ENCODE results near the gene USP15. TPM values are rescaled to one million over a fixed set of nuclear protein-coding genes. Genes with fewer than 3 reads are reported as not detected.

The USP15 gene
- total and polyA plus RNA-seq, 2 of the 8 experiments (the other 6 are each of a cell fraction or from before 2014, with no cell fraction given) = 12.7 to 38.6 TPM

- CTCF ChIA-PET (ENCODE audit: partially characterized antibody) = no interaction called here
- H3K4me2 ChIP-seq (ENCODE audit: insufficient read depth in 1 of 2, low read depth in 2 of 2, low read length in 2 of 2) = no peak overlapping the region
- H3K4ac ChIP-seq (replicated peaks; ENCODE audit: insufficient read length, low read depth, low read length) = no peak overlapping the region
- H2AFZ ChIP-seq (ENCODE audit: low read length) = no peak overlapping the region
- H4K5ac ChIP-seq (ENCODE audit: insufficient read length, low read depth, low read length) = no peak overlapping the region
- H2BK120ac ChIP-seq (replicated peaks; ENCODE audit: low read depth, low read length) = no peak overlapping the region
- H3K9ac ChIP-seq (replicated peaks in 1 of 4; ENCODE audit: extremely low read depth in 1 of 4, low read depth in 3 of 4, low read length in 3 of 4) = no peak overlapping the region
- H2BK12ac ChIP-seq (ENCODE audit: low read depth, low read length) = no peak overlapping the region
- POLR2A ChIA-PET (ENCODE audit: partially characterized antibody) = no interaction called here
- H3K56ac ChIP-seq (replicated peaks; ENCODE audit: insufficient read length, low read depth, low read length) = no peak overlapping the region
- H3K36me3 ChIP-seq (ENCODE audit: control insufficient read depth in 2 of 4, insufficient read depth in 4 of 4, low read length in 3 of 4) = no peaks in the 10 kb centered on the region; a peak in 1 of 8 replicates
- H4K20me1 ChIP-seq (replicated peaks in 1 of 2; ENCODE audit: control insufficient read depth in 1 of 2, insufficient read depth in 2 of 2, low read length in 2 of 2) = no peaks in the 10 kb centered on the region
- H3K23me2 ChIP-seq (ENCODE audit: low read depth, low read length) = no peaks in the 10 kb centered on the region
- no peaks in the 10 kb centered on the region for H3K4me1 ChIP-seq (replicated peaks in 1 of 4; ENCODE audit: control insufficient read depth in 3 of 4, insufficient read depth in 4 of 4, low read length in 3 of 4)
- no peak for TF ChIP-seq RAD21 (IDR thresholded peaks at IDR 0.05 in 1 of 2, conservative IDR thresholded peaks at IDR 0.05 in 1 of 2; ENCODE audit: low read depth in 2 of 2, low read length in 2 of 2)
- H3K27me3 ChIP-seq (replicated peaks in 1 of 4; ENCODE audit: control insufficient read depth in 3 of 4, extremely low read depth in 1 of 4, insufficient read depth in 3 of 4, low read length in 3 of 4) = no peaks in the 10 kb centered on the region
- H2AK5ac ChIP-seq (ENCODE audit: low read depth, low read length) = no peak overlapping the region
- H3K4me3 ChIP-seq (ENCODE audit: extremely low read depth in 1 of 4, insufficient read depth in 2 of 4, low read depth in 3 of 4, low read length in 4 of 4) = no peak overlapping the region
- no peak overlapping the region for H2BK15ac ChIP-seq (ENCODE audit: low read length)
- no peak overlapping the region for H2BK20ac ChIP-seq (ENCODE audit: low read length)
- WGBS, 2 experiments (ENCODE audit: extremely low coverage in 1 of 2, insufficient coverage in 1 of 2, insufficient read length in 1 of 2, insufficient replicate concordance in 2 of 2, low coverage in 1 of 2, low lambda C conversion rate in 2 of 2, missing lambda C conversion rate in 1 of 2) = 98% methylated on average over 2 of the region's 2 CpGs; no CpG with 5 or more reads in 1 of the 2 experiments
- FAIRE-seq = no peak
- no peaks in the 10 kb centered on the region for H3K79me1 ChIP-seq (ENCODE audit: low read depth, low read length)
- no peaks in the 10 kb centered on the region for H3K9me3 ChIP-seq (ENCODE audit: insufficient read depth in 2 of 2, low read depth in 1 of 2, low read length in 1 of 2)
- DNase-seq (ENCODE audit: low read depth in 1 of 2, low spot score in 2 of 2) = no peak
- H3K23ac ChIP-seq (ENCODE audit: insufficient read length) = no peak overlapping the region
- H3K14ac ChIP-seq (ENCODE audit: insufficient read length) = no peak overlapping the region
- no peak overlapping the region for H3K18ac ChIP-seq (ENCODE audit: extremely low read depth, low read length)
- no peak overlapping the region for H3K27ac ChIP-seq (ENCODE audit: low read depth, low read length)
- H4K8ac ChIP-seq (ENCODE audit: extremely low read depth, insufficient read depth, low read length) = no peak overlapping the region
- no peaks in the 10 kb centered on the region for H3K79me2 ChIP-seq (ENCODE audit: control insufficient read depth in 1 of 2, insufficient read depth in 2 of 2, low read length in 2 of 2)
- no peak overlapping the region for H2BK5ac ChIP-seq (ENCODE audit: low read depth, low read length)
- H4K91ac ChIP-seq (replicated peaks; ENCODE audit: insufficient read length, low read length) = no peak overlapping the region
Observed at GRCh38 chr12:62361048-62361447, 100.8 kb downstream of the USP15 start.

All from H1 (cell line).